Activated B cell treated with CpG ODN at 0.5 μM for 24 hours (primary cell): Measurements from ENCODE around the gene DLD. TPM values are rescaled to one million over a fixed set of nuclear protein-coding genes. Genes with fewer than 3 reads are reported as not detected.

ENCODE experiments used
- ATAC-seq: fragments of 200-7000 bp; cut with Tn5 transposase; one replicate; pipeline ENCODE4 v1.10.0; 2021; ENCODE audit warnings: low read depth, mild to moderate bottlenecking, moderate library complexity
- CTCF ChIA-PET: fragments of 350-600 bp; sonication (Branson Sonifier 250); formaldehyde crosslinking; loops from one replicate; lab custom pipeline; 2021; ENCODE audit warnings: antibody characterized with exemption; lab: Charles Lee
- POLR2A ChIA-PET: fragments of 350-600 bp; sonication (Branson Sonifier 250); formaldehyde crosslinking; loops from one replicate; lab custom pipeline; 2021; ENCODE audit warnings: antibody characterized with exemption; lab: Charles Lee
- DNase-seq: peaks from one replicate; pipeline ENCODE4 v3.0.0; 2022
- H3K27ac Mint-ChIP-seq: one replicate; pipeline ENCODE4 v1.8.0; 2020; ENCODE audit warnings: mixed read lengths
- H3K27me3 Mint-ChIP-seq: one replicate; pipeline ENCODE4 v1.8.0; 2021; ENCODE audit warnings: mixed read lengths
- H3K36me3 Mint-ChIP-seq: one replicate; pipeline ENCODE4 v1.8.0; 2021; ENCODE audit warnings: low read depth, mixed read lengths
- H3K4me1 Mint-ChIP-seq: one replicate; pipeline ENCODE4 v1.8.0; 2021; ENCODE audit warnings: mixed read lengths
- H3K4me3 Mint-ChIP-seq: one replicate; pipeline ENCODE4 v1.8.0; 2020; ENCODE audit warnings: mild to moderate bottlenecking, mixed read lengths
- H3K9me3 Mint-ChIP-seq: one replicate; pipeline ENCODE4 v1.8.0; 2020; ENCODE audit warnings: mixed read lengths
- CTCF ChIP-seq: fragments of 200-600 bp; IDR thresholded peaks from one replicate; pipeline ENCODE4 v1.8.0; 2022; ENCODE audit warnings: antibody characterized with exemption, mild to moderate bottlenecking
- intact Hi-C: fragments of 100-400 bp; cut with micrococcal nuclease; formaldehyde crosslinking; loops from one replicate; pipeline ENCODE4 v1.15.1; 2024
- total RNA-seq: library from RNA; stranded (reverse); gene quantifications from 2 replicates; pipeline ENCODE4 v1.2.3, GENCODE V29; 2022

DLD gene
- total RNA-seq, 1 donor from 2014 or later, result 66.1 TPM

- H3K4me3 Mint-ChIP-seq, result no peak overlapping the region
- DNase-seq, result no peak
- H3K27ac Mint-ChIP-seq, result no peak overlapping the region
- peaks cover 8% of the 10 kb centered on the region for H3K36me3 Mint-ChIP-seq
- no peaks in the 10 kb centered on the region for H3K4me1 Mint-ChIP-seq
- ATAC-seq, result no peak
- no peak for TF ChIP-seq CTCF
- POLR2A ChIA-PET, result no interaction called here
- H3K27me3 Mint-ChIP-seq, result no peaks in the 10 kb centered on the region
- intact Hi-C loops, result no loop called here
- H3K9me3 Mint-ChIP-seq, result no peaks in the 10 kb centered on the region
- CTCF ChIA-PET, result no interaction called here
Observed at GRCh38 chr7:107939573-107940489, 48.8 kb downstream of the DLD start.

- no peak overlapping the region for H3K27ac Mint-ChIP-seq
- no peak for DNase-seq
- ChIA-PET POLR2A (no interaction called here), CTCF (no interaction called here)
- H3K9me3 Mint-ChIP-seq, result no peaks in the 10 kb centered on the region
- H3K27me3 Mint-ChIP-seq, result no peaks in the 10 kb centered on the region
- peaks cover 8% of the 10 kb centered on the region for H3K36me3 Mint-ChIP-seq
- TF ChIP-seq CTCF, result no peak
- no peaks in the 10 kb centered on the region for H3K4me1 Mint-ChIP-seq
- no peak overlapping the region for H3K4me3 Mint-ChIP-seq
- intact Hi-C loops, result no loop called here
- ATAC-seq, result no peak
Observed at GRCh38 chr7:107940951-107941350, 50.0 kb downstream of the DLD start.

- Mint-ChIP-seq H3K9me3 (no peaks in the 10 kb centered on the region), H3K27ac (no peak overlapping the region), H3K27me3 (no peaks in the 10 kb centered on the region), H3K4me3 (no peak overlapping the region), H3K36me3 (peaks cover 8% of the 10 kb centered on the region), H3K4me1 (no peaks in the 10 kb centered on the region)
- CTCF ChIA-PET, result no interaction called here
- ATAC-seq, result no peak
- no peak for TF ChIP-seq CTCF
- intact Hi-C loops, result no loop called here
- POLR2A ChIA-PET, result no interaction called here
- no peak for DNase-seq
Observed at GRCh38 chr7:107943018-107943417, 52.0 kb downstream of the DLD start.

- Mint-ChIP-seq H3K4me1 (no peaks in the 10 kb centered on the region), H3K36me3 (peaks cover 6% of the 10 kb centered on the region), H3K27me3 (no peaks in the 10 kb centered on the region), H3K9me3 (no peaks in the 10 kb centered on the region), H3K27ac (no peak overlapping the region), H3K4me3 (no peak overlapping the region)
- POLR2A ChIA-PET, result no interaction called here
- ATAC-seq (no peak), DNase-seq (no peak)
- CTCF ChIA-PET, result no interaction called here
- intact Hi-C loops, result no loop called here
- TF ChIP-seq CTCF, result no peak
Observed at GRCh38 chr7:107944411-107945169, 53.6 kb downstream of the DLD start.

DNA sequence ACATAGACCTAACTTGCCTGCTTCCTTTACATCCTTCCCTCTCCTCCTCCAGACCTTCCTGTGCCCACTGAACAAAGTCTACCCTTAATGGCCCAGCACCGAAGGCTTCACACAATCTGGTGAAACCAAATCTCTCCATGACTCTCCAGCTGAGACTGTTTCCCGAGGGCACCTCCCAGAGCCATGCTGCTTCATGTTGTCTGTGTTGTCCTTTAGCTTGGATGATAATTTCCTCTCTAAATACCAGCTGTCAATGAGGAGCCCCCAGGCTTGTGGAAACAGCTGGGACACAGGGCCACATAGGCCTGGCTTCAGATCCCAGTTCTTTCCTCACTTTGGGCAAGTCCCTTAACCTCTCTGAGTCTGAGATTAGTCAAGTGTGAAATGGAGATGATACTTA, 54.3 kb downstream of the DLD start:
- ChIA-PET POLR2A (no interaction called here), CTCF (no interaction called here)
- intact Hi-C loops, result no loop called here
- no peak for ATAC-seq
- H3K4me1 Mint-ChIP-seq, result no peaks in the 10 kb centered on the region
- no peak for TF ChIP-seq CTCF
- no peaks in the 10 kb centered on the region for H3K9me3 Mint-ChIP-seq
- no peaks in the 10 kb centered on the region for H3K36me3 Mint-ChIP-seq
- no peak overlapping the region for H3K4me3 Mint-ChIP-seq
- no peak overlapping the region for H3K27ac Mint-ChIP-seq
- H3K27me3 Mint-ChIP-seq, result no peaks in the 10 kb centered on the region
- no peak for DNase-seq
